Cardiac fibroblast (primary cell): Measurements from ENCODE around the gene SCNN1A.

Experiments used
- DNase-seq, 2 donors: peaks; one replicate each; pipeline versions ENCODE4 v3.0.0 to v3.0.0-alpha.2; 2010; ENCODE audit warnings: low read depth in 2 of 2
- H3K4me3 ChIP-seq, 2 donors: replicated peaks in 1 of 2; 1 replicate in 1 of 2; 2 replicates in 1 of 2; pipeline ENCODE4 v1.5.1; 2011; ENCODE audit warnings: low read depth in 2 of 2, low read length in 2 of 2, mild to moderate bottlenecking in 2 of 2, moderate library complexity in 1 of 2
- TF ChIP-seq, protein P1 (sequence below): IDR thresholded peaks from one replicate; pipeline ENCODE4 v1.5.1; 2011; ENCODE audit warnings: low read depth, mild to moderate bottlenecking, low read length, inconsistent platforms

The SCNN1A gene

GRCh38 chr12:6394398-6394797 is 19.0 kb upstream of the SCNN1A start:
- TF ChIP-seq, protein P1, sequence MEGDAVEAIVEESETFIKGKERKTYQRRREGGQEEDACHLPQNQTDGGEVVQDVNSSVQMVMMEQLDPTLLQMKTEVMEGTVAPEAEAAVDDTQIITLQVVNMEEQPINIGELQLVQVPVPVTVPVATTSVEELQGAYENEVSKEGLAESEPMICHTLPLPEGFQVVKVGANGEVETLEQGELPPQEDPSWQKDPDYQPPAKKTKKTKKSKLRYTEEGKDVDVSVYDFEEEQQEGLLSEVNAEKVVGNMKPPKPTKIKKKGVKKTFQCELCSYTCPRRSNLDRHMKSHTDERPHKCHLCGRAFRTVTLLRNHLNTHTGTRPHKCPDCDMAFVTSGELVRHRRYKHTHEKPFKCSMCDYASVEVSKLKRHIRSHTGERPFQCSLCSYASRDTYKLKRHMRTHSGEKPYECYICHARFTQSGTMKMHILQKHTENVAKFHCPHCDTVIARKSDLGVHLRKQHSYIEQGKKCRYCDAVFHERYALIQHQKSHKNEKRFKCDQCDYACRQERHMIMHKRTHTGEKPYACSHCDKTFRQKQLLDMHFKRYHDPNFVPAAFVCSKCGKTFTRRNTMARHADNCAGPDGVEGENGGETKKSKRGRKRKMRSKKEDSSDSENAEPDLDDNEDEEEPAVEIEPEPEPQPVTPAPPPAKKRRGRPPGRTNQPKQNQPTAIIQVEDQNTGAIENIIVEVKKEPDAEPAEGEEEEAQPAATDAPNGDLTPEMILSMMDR: no peak
- DNase-seq: no peak
- H3K4me3 ChIP-seq: no peak overlapping the region

GRCh38 chr12:6393109-6393508 is 17.7 kb upstream of the SCNN1A start:
- H3K4me3 ChIP-seq: no peak overlapping the region
- DNase-seq: no peak
- TF ChIP-seq, protein P1: no peak

DNA sequence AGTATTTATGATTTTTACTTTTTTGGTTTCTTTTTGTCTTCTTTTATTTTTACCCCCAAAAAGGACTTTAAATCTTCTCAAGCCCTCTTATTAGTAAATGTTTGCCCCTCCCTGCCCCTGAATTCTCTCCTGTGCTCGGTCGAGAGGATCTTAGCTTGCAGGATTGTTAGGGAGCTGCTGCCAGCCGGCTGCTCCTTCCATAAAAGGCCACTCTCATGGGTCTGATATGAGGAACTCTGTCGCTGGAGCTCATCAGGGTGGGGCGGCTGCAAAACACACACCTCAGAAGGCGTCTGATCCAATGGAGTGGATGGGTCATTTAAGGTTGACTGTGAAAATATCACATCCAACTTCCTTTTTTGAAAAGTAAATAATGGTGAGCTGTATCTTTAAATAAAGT is 17.1 kb upstream of the SCNN1A start:
- no peak for DNase-seq
- TF ChIP-seq, protein P1: no peak
- no peak overlapping the region for H3K4me3 ChIP-seq

DNA sequence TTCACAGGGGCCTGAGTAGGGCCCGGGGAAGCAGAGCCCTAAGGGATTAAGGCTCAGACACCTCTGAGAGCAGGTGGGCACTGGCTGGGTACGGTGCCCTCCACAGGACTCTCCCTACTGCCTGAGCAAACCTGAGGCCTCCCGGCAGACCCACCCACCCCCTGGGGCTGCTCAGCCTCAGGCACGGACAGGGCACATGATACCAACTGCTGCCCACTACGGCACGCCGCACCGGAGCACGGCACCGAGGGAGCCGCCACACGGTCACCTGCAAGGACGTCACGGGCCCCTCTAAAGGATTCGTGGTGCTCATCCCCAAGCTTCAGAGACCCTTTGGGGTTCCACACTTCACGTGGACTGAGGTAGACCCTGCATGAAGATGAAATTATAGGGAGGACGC is 15.7 kb upstream of the SCNN1A start:
- no peak overlapping the region for H3K4me3 ChIP-seq
- TF ChIP-seq, protein P1: no peak

DNA sequence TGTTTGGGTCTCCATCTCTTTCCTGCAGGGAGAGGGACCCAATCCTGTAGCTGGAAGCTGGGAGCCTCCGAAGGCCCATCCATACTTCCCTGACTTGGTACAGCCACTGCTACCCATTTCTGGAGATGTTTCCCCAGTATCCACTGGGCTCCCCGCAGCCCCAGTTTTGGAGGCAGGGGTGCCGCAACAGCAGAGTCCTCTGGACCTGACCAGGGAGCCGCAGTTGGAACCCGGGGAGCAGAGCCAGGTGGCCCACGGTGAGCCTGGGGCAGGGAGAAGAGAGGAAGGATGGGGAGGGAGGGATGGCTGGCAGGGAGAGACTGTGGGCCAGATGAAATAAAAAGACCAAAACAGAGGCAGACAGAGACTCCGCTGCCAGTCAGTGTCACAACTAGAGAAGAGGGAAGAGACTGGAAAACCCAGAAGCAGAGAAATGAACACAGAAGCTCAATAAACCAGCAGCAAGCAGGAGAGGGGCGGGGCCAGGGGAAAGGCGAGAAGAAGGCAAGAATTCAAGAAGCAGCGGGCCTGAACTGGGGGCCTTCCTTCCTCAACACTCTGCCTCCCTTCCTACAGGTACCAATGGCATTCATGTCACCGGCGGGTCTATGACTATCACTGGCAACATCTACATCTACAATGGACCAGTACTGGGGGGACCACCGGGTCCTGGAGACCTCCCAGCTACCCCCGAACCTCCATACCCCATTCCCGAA is 14.9 kb upstream of the SCNN1A start:
- TF ChIP-seq, protein P1: no peak
- no peak overlapping the region for H3K4me3 ChIP-seq

More for the DNA sequence above, 15.7 kb upstream of the SCNN1A start:
- no peak for DNase-seq

GRCh38 chr12:6387541-6387940 is 12.2 kb upstream of the SCNN1A start:
- TF ChIP-seq, protein P1: no peak
- H3K4me3 ChIP-seq: no peak overlapping the region

More for the DNA sequence above, 14.9 kb upstream of the SCNN1A start:
- DNase-seq: no peak

DNA sequence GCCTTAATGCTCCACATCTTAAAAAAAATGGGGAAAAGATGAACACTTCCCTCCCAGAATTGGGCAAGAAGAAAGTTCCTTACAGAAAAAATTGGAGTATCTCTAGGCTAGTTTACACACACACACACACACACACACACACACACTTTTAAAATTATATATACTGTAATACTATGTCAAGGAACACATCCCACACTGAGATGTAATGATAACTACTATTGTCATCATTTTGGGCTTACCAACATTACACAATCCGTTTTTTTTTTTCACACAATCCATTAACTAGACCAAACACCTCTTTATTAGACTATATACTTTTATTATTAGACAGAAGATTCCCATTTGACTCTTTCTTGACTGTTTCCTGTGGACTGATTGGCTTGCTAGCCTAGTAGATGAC is 11.1 kb upstream of the SCNN1A start:
- no peak for DNase-seq
- TF ChIP-seq, protein P1: no peak
- no peak overlapping the region for H3K4me3 ChIP-seq

More at GRCh38 chr12:6387541-6387940, 12.2 kb upstream of the SCNN1A start:
- DNase-seq: no peak
